HT1080 (cell line): ENCODE results near the gene MYOF. TPM values are rescaled to one million over a fixed set of nuclear protein-coding genes. Genes with fewer than 3 reads are reported as not detected.

Source experiments
- DNase-seq: peaks from one replicate; pipeline ENCODE4 v3.0.0-alpha.2; 2015; ENCODE audit warnings: low read depth
- small RNA-seq: library from RNA; depleted of rRNA; stranded (forward); fragments of <200 nt; gene quantifications from one replicate; pipeline ENCODE3, GENCODE V24; 2014
- total RNA-seq: library from RNA; depleted of rRNA; stranded (reverse); fragments of >200 nt; shearing (Covaris generic); gene quantifications from 2 replicates; pipeline ENCODE4 v1.2.3, GENCODE V29; 2014; rRNA removed

Gene MYOF
- total RNA-seq, 1 experiment from 2014 or later = 85.0 TPM

DNA sequence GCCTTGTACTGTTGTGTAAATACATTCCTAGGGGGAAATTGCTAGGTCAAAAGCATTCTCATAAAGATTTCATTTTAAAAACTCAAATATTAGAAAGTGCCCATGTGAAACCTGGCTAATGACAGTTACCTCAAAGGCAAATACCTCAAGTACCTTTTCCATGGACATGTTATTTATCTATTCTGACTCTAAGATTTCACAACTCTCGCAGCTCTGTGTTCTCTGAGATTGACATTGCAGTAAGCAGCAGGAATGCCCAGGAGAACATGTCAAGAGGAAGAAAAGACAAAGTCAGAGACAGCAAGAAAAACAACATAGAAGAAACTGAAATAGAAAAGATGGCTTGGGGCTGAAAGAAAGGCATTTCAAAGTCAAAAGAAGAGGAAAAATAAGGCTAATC is 221.0 kb downstream of the MYOF start:
- no peak for DNase-seq

DNA sequence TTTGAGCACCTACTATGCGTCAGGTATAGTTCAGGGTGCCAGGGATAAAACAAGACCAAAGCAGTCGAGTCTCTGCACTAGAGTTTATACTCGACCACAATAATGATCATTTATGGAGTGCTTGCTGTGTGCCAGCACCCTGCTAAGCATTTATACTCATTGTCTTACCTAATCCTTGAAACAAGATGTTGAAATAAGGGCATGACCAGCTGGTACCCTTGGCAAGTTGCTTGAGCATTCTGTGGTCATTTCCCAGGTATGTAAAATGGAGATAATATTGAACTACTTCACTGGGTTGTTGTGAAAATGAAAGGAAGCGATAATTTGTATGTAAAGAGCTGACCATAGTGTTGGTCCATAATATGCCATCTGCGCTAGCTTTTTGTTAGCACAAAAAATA is 223.0 kb downstream of the MYOF start:
- no peak for DNase-seq

Small RNA genes within 50 kb of the gene (small RNA-seq; reads per million reads assigned to genes)
- not detected for gene RNA5SP323

Other genes with a start within 250 kb of the MYOF start
- 86.3 and 87.3 TPM in 2 replicates for gene CEP55, start 14.3 kb upstream of the MYOF start, total RNA-seq
- not detected in 2 replicates for gene FFAR4, start 84.3 kb upstream of the MYOF start, total RNA-seq
- 0.48 and 0.80 TPM in 2 replicates for gene RBP4, start 118.9 kb upstream of the MYOF start, total RNA-seq
- gene PDE6C, start 130.2 kb upstream of the MYOF start, total RNA-seq = not detected in 2 replicates
- gene FRA10AC1, start 220.3 kb upstream of the MYOF start, total RNA-seq = 2.3 and 3.1 TPM in 2 replicates